Measurements from ENCODE around the gene ARID1B. TPM values are rescaled to one million over a fixed set of nuclear protein-coding genes. Genes with fewer than 3 reads are reported as not detected.

ARID1B gene
- total RNA-seq, 2 donors from 2014 or later: 74.0 to 110 TPM

DNA sequence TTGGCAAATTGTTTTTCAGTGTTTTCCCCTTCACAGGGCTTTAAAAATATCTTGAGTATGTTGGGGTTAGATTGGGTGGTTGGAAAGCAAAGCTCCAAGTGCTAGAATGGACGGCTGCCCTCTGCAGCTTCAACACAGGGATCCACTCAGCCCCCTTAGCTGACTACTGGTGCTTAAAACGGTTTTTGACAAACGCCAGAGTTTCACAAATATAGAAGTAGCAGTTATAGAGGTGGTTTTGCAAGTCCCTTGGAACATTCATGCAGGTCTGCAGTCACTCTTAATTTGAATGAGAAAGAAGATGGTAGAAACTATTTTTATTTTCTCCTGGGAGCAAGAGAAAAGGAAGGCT lies 175.9 kb downstream of the ARID1B start:
- Mint-ChIP-seq H3K27me3 (ENCODE audit: insufficient read depth) (no peaks in the 10 kb centered on the region), H3K9me3 (no peaks in the 10 kb centered on the region), H3K36me3 (ENCODE audit: low read depth) (no peaks in the 10 kb centered on the region), H3K4me1 (peaks cover 33% of the 10 kb centered on the region), H3K4me3 (no peak overlapping the region), H3K27ac (peak overlapping the region; percentile 62)
- DNase-seq: no peak
- Histone ChIP-seq H3K27me3 (ENCODE audit: control insufficient read depth, insufficient read depth, low read length, poor library complexity, severe bottlenecking) (no peaks in the 10 kb centered on the region), H3K9ac (ENCODE audit: extremely low read depth, low read length, poor library complexity, severe bottlenecking) (no peak overlapping the region), H3K9me3 (ENCODE audit: control insufficient read depth, low read length) (no peaks in the 10 kb centered on the region), H3K4me3 (ENCODE audit: low read length) (no peak overlapping the region), H3K4me1 (ENCODE audit: control insufficient read depth, insufficient read depth, low read length) (peaks cover 8% of the 10 kb centered on the region), H3K27ac (ENCODE audit: low read depth, low read length) (peak overlapping the region; percentile 86), H3K36me3 (ENCODE audit: control insufficient read depth, insufficient read depth, low read length) (no peaks in the 10 kb centered on the region)
- WGBS, 2 experiments (ENCODE audit: insufficient coverage in 1 of 2, insufficient read length in 1 of 2): 44 to 58% methylated on average over 3 of the region's 3 CpGs
- TF ChIP-seq, protein P1, sequence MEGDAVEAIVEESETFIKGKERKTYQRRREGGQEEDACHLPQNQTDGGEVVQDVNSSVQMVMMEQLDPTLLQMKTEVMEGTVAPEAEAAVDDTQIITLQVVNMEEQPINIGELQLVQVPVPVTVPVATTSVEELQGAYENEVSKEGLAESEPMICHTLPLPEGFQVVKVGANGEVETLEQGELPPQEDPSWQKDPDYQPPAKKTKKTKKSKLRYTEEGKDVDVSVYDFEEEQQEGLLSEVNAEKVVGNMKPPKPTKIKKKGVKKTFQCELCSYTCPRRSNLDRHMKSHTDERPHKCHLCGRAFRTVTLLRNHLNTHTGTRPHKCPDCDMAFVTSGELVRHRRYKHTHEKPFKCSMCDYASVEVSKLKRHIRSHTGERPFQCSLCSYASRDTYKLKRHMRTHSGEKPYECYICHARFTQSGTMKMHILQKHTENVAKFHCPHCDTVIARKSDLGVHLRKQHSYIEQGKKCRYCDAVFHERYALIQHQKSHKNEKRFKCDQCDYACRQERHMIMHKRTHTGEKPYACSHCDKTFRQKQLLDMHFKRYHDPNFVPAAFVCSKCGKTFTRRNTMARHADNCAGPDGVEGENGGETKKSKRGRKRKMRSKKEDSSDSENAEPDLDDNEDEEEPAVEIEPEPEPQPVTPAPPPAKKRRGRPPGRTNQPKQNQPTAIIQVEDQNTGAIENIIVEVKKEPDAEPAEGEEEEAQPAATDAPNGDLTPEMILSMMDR (conservative IDR thresholded peaks at IDR 0.05): no peak

DNA sequence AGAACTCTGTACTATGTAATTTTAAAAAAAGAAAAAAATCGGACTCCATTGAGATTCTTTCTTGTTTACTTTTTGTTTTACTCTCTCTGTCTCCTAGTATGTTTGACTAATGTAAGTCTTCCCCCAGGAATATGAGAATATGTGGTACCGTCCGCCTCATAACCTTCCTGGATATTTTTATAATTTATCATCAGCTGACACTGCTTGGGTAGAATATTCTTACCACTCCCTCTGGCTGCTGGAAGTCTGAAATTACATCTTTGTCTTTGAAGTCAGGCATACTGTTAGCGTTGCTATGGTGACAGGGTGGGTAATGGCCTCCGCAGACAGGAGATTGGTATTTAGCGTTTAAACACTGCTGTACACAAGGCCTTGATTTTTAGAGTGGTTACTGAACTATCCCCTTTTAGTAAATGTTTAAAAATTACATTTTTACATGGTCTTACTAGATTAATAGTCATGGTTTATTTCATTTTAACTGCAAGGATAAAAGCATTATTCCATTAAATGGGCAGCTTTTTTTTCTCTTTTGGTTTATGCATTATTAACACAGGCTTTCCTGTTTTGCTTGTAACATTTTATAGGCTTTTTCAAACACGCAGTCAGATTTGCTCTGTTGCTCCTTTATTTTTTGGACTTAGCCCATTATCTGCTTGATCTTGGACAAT lies 176.4 kb downstream of the ARID1B start:
- H3K27me3 Mint-ChIP-seq (ENCODE audit: insufficient read depth): no peaks in the 10 kb centered on the region
- TF ChIP-seq, protein P1 (conservative IDR thresholded peaks at IDR 0.05): peak; percentile 14
- no peak overlapping the region for H3K4me3 Mint-ChIP-seq
- Histone ChIP-seq H3K36me3 (ENCODE audit: control insufficient read depth, insufficient read depth, low read length) (no peaks in the 10 kb centered on the region), H3K4me1 (ENCODE audit: control insufficient read depth, insufficient read depth, low read length) (peaks cover 8% of the 10 kb centered on the region), H3K9ac (ENCODE audit: extremely low read depth, low read length, poor library complexity, severe bottlenecking) (no peak overlapping the region), H3K9me3 (ENCODE audit: control insufficient read depth, low read length) (no peaks in the 10 kb centered on the region), H3K27ac (ENCODE audit: low read depth, low read length) (peak overlapping the region; percentile 86), H3K27me3 (ENCODE audit: control insufficient read depth, insufficient read depth, low read length, poor library complexity, severe bottlenecking) (no peaks in the 10 kb centered on the region), H3K4me3 (ENCODE audit: low read length) (no peak overlapping the region)
- H3K9me3 Mint-ChIP-seq: no peaks in the 10 kb centered on the region
- peak overlapping the region; percentile 62 for H3K27ac Mint-ChIP-seq
- no peak for DNase-seq
- peaks cover 33% of the 10 kb centered on the region for H3K4me1 Mint-ChIP-seq
- H3K36me3 Mint-ChIP-seq (ENCODE audit: low read depth): no peaks in the 10 kb centered on the region
- 66 to 75% methylated on average over 7 of the region's 7 CpGs for WGBS, 2 experiments (ENCODE audit: insufficient coverage in 1 of 2, insufficient read length in 1 of 2)

DNA sequence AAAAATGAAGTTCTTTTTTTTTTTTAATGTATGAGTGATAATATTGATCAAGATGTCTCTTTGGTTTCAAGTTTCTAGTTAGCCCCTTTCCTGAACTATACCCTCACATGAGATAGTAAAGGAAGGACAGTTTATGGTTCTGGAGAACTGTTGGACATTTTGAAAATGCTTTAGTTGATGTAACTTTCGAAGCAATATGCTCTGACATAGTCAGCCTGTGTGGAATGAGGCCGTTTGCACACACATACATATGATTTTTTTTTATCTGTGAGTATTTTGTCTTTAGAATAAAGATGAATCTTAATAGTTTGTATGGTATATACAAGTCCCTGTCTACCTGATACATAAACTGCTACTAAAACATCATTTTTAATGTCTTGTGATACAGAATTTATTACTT lies 177.0 kb downstream of the ARID1B start:
- Histone ChIP-seq H3K9ac (ENCODE audit: extremely low read depth, low read length, poor library complexity, severe bottlenecking) (no peak overlapping the region), H3K36me3 (ENCODE audit: control insufficient read depth, insufficient read depth, low read length) (no peaks in the 10 kb centered on the region), H3K4me3 (ENCODE audit: low read length) (no peak overlapping the region), H3K4me1 (ENCODE audit: control insufficient read depth, insufficient read depth, low read length) (peaks cover 8% of the 10 kb centered on the region), H3K27ac (ENCODE audit: low read depth, low read length) (no peak overlapping the region), H3K9me3 (ENCODE audit: control insufficient read depth, low read length) (no peaks in the 10 kb centered on the region), H3K27me3 (ENCODE audit: control insufficient read depth, insufficient read depth, low read length, poor library complexity, severe bottlenecking) (no peaks in the 10 kb centered on the region)
- H3K36me3 Mint-ChIP-seq (ENCODE audit: low read depth): no peaks in the 10 kb centered on the region
- WGBS, 2 experiments (ENCODE audit: insufficient coverage in 1 of 2, insufficient read length in 1 of 2): 87% methylated on average over 2 of the region's 2 CpGs; no CpG with 5 or more reads in 1 of the 2 experiments
- peaks cover 29% of the 10 kb centered on the region for H3K4me1 Mint-ChIP-seq
- no peaks in the 10 kb centered on the region for H3K27me3 Mint-ChIP-seq (ENCODE audit: insufficient read depth)
- no peak overlapping the region for H3K4me3 Mint-ChIP-seq
- TF ChIP-seq, protein P1 (conservative IDR thresholded peaks at IDR 0.05): no peak
- no peak overlapping the region for H3K27ac Mint-ChIP-seq
- H3K9me3 Mint-ChIP-seq: no peaks in the 10 kb centered on the region
- no peak for DNase-seq

Measured in endodermal cell (in vitro differentiated cells).